Left forelimb (tissue), 1 donor: ENCODE data around the gene MPV17L.
"Not testable (repeated sequence)": the region's sequence is repeated elsewhere in the genome, so short reads cannot be mapped to it uniquely, and the experiment has no call there.

Experiments
- DNase-seq: peaks from one replicate; pipeline ENCODE4 v3.0.0-alpha.2; 2018; ENCODE audit warnings: low spot score

Gene MPV17L

GRCh38 chr16:15409476-15409875, 13.9 kb downstream of the MPV17L start:
- DNase-seq, result not testable (repeated sequence)

- no peak for DNase-seq
These were observed 20.0 kb downstream of the MPV17L start for GRCh38 chr16:15415511-15415985.

GRCh38 chr16:15417197-15417596, 21.6 kb downstream of the MPV17L start:
- no peak for DNase-seq

GRCh38 chr16:15418206-15418605, 22.7 kb downstream of the MPV17L start:
- no peak for DNase-seq

GRCh38 chr16:15421696-15422095, 26.1 kb downstream of the MPV17L start:
- not testable (repeated sequence) for DNase-seq

- DNase-seq, result no peak
These were observed 26.7 kb downstream of the MPV17L start for GRCh38 chr16:15422222-15422621.

- DNase-seq, result no peak
These were observed 30.3 kb downstream of the MPV17L start for GRCh38 chr16:15425861-15426260.

- no peak for DNase-seq
These were observed 31.2 kb downstream of the MPV17L start for GRCh38 chr16:15426796-15427195.

GRCh38 chr16:15427648-15428239, 32.2 kb downstream of the MPV17L start:
- peak; percentile 77 for DNase-seq

GRCh38 chr16:15430884-15431283, 35.3 kb downstream of the MPV17L start:
- DNase-seq, result not testable (repeated sequence)

GRCh38 chr16:15434079-15434424, 38.5 kb downstream of the MPV17L start:
- DNase-seq, result no peak

GRCh38 chr16:15434425-15435215, 39.1 kb downstream of the MPV17L start, which contains the start of gene BMERB1:
BMERB1 (plus strand) TSS chr16:15434588; CDS start chr16:15434654, 66 bp downstream.
- peak; percentile 76 for DNase-seq

- no peak for DNase-seq
These were observed 39.8 kb downstream of the MPV17L start for GRCh38 chr16:15435216-15435864.

- DNase-seq, result no peak
These were observed 43.5 kb downstream of the MPV17L start for GRCh38 chr16:15439102-15439501.

GRCh38 chr16:15439521-15439920, 44.0 kb downstream of the MPV17L start:
- no peak for DNase-seq

- no peak for DNase-seq
These were observed 45.3 kb downstream of the MPV17L start for GRCh38 chr16:15440852-15441251.

- DNase-seq, result not testable (repeated sequence)
These were observed 46.6 kb downstream of the MPV17L start for GRCh38 chr16:15442140-15442539.

GRCh38 chr16:15443753-15444152, 48.2 kb downstream of the MPV17L start:
- no peak for DNase-seq

- no peak for DNase-seq
These were observed 48.7 kb downstream of the MPV17L start for GRCh38 chr16:15444264-15444663.

GRCh38 chr16:15445450-15445849, 49.9 kb downstream of the MPV17L start:
- no peak for DNase-seq

- no peak for DNase-seq
These were observed 51.3 kb downstream of the MPV17L start for GRCh38 chr16:15446901-15447300.

GRCh38 chr16:15450624-15451023, 55.1 kb downstream of the MPV17L start:
- DNase-seq, result no peak
